Endothelial cell (in vitro differentiated cells): ENCODE data around the gene BRAT1. TPM values are rescaled to one million over a fixed set of nuclear protein-coding genes. Genes with fewer than 3 reads are reported as not detected.
A peak's percentile ranks its signal among the peaks of the same experiment; 100 is the strongest.

ENCODE experiments used
- DNase-seq: peaks from one replicate; pipeline ENCODE4 v3.0.0; 2021; ENCODE audit warnings: low spot score
- H3K27ac Mint-ChIP-seq: one replicate; pipeline ENCODE4 v1.8.0; 2021; ENCODE audit warnings: mixed read lengths, inconsistent platforms; ENCODE audit not compliant: unreplicated experiment
- H3K27me3 Mint-ChIP-seq: one replicate; pipeline ENCODE4 v1.8.0; 2021; ENCODE audit warnings: mild to moderate bottlenecking, moderate library complexity, mixed read lengths, inconsistent platforms; ENCODE audit not compliant: unreplicated experiment
- H3K36me3 Mint-ChIP-seq: one replicate; pipeline ENCODE4 v1.8.0; 2021; ENCODE audit warnings: mild to moderate bottlenecking, low read depth, mixed read lengths, inconsistent platforms; ENCODE audit not compliant: unreplicated experiment
- H3K4me1 Mint-ChIP-seq: one replicate; pipeline ENCODE4 v1.8.0; 2021; ENCODE audit warnings: mild to moderate bottlenecking, mixed read lengths, inconsistent platforms; ENCODE audit not compliant: unreplicated experiment
- H3K4me3 Mint-ChIP-seq: one replicate; pipeline ENCODE4 v1.8.0; 2021; ENCODE audit warnings: mild to moderate bottlenecking, mixed read lengths, inconsistent platforms; ENCODE audit not compliant: unreplicated experiment
- H3K9me3 Mint-ChIP-seq: one replicate; pipeline ENCODE4 v1.8.0; 2021; ENCODE audit warnings: mixed read lengths, inconsistent platforms; ENCODE audit not compliant: unreplicated experiment
- CTCF ChIP-seq: fragments of 200-600 bp; sonication (generic); IDR thresholded peaks from one replicate; pipeline ENCODE4 v1.5.0; 2021; ENCODE audit warnings: antibody characterized with exemption; ENCODE audit not compliant: unreplicated experiment
- total RNA-seq: library from RNA; stranded (reverse); fragmentation: NEBNext Ultra II Directional; extraction: Animal tissue kit (Norgen Biotek cat#: 25700); gene quantifications from one replicate; pipeline ENCODE4 v1.2.1, GENCODE V29; 2021; ENCODE audit not compliant: unreplicated experiment

The BRAT1 gene
- total RNA-seq, 1 donor from 2014 or later: 34.0 TPM

DNA sequence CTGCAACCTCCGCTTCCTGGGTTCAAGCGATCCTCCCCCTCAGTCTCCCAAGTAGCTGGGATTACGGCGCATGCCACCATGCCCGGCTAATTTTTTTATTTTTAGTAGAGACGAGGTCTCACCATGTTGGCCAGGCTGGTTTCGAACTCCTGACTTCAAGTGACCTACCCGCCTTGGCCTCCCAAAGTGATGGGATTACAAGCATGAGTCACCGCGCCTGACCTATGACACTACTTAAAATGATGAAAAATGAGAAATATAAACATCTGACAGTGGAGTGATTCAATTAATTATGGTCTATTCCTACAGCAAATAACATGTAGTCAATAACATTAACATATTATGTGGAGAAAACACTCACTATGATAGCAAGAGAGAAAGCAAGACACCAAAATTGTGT is 2.2 kb downstream of the BRAT1 start:
- peaks cover 7% of the 10 kb centered on the region for H3K4me1 Mint-ChIP-seq
- no peak overlapping the region for H3K27ac Mint-ChIP-seq
- H3K4me3 Mint-ChIP-seq: peak overlapping the region; percentile 31
- TF ChIP-seq CTCF: no peak
- H3K36me3 Mint-ChIP-seq: peaks cover 9% of the 10 kb centered on the region
- H3K9me3 Mint-ChIP-seq: no peaks in the 10 kb centered on the region
- H3K27me3 Mint-ChIP-seq: peaks cover 11% of the 10 kb centered on the region
- no peak for DNase-seq

DNA sequence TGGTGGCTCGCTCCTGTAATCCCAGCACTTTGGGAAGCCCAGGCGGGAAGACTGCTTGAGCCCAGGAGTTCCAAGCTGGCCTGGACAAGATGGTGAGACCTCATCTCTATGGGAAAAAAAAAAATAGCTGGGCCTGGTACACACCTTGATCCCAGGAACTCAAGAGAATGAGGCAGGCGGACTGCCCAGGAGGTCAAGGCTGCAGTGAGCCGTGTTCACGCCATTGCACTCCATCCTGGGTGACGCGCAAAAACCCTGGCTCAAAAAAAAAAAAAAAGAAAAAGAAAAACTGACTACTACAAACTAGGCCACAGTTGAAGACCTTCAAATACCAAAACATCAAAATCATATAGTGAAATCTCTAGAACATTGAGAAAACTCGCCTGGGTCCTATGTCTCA is 3.9 kb downstream of the BRAT1 start:
- DNase-seq: no peak
- H3K27me3 Mint-ChIP-seq: peaks cover 6% of the 10 kb centered on the region
- H3K9me3 Mint-ChIP-seq: no peaks in the 10 kb centered on the region
- no peak overlapping the region for H3K4me3 Mint-ChIP-seq
- H3K27ac Mint-ChIP-seq: no peak overlapping the region
- H3K4me1 Mint-ChIP-seq: peaks cover 7% of the 10 kb centered on the region
- TF ChIP-seq CTCF: no peak
- peaks cover 15% of the 10 kb centered on the region for H3K36me3 Mint-ChIP-seq

- peaks cover 15% of the 10 kb centered on the region for H3K36me3 Mint-ChIP-seq
- TF ChIP-seq CTCF: no peak
- DNase-seq: no peak
- no peak overlapping the region for H3K4me3 Mint-ChIP-seq
- H3K27me3 Mint-ChIP-seq: peaks cover 3% of the 10 kb centered on the region
- H3K4me1 Mint-ChIP-seq: peaks cover 2% of the 10 kb centered on the region
- no peak overlapping the region for H3K27ac Mint-ChIP-seq
- no peaks in the 10 kb centered on the region for H3K9me3 Mint-ChIP-seq
Observed at GRCh38 chr7:2546776-2547586, 8.3 kb downstream of the BRAT1 start.

DNA sequence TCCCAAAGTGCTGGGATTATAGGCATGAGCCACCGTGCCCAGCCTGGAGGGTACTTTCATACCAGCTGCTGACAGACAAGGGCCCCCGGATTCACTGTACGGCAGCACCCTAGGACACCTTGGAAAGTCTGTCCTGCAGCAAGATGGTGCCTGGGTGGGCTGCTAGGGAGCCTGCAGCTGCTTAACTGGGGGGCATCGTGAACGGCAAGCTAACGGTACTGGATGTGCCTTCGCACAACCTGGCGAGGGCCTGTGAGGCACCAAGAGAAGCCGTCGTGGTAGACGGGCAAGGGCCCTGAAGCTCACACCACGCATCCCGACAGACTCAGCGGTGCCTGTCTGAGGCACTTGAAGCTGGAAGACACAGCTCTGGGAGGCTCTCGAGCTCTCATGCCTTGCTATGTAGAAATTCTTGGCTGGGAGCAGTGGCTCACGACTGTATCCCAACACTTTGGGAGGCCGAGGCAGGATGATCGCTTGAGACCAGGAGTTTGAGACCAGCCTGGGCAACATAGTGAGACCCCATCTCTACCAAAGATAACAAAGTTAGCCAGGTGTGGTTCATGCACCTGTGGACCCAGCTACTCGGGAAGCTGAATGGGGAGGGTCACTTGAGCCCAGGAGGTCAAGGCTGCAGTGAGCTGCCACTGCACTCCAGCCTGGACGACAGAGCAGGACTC is 9.4 kb downstream of the BRAT1 start:
- Mint-ChIP-seq H3K27me3 (peaks cover 3% of the 10 kb centered on the region), H3K36me3 (peaks cover 15% of the 10 kb centered on the region), H3K4me1 (peaks cover 2% of the 10 kb centered on the region)

More for the DNA sequence above, 9.4 kb downstream of the BRAT1 start:
- H3K27ac Mint-ChIP-seq: no peak overlapping the region
- no peak for DNase-seq
- no peak overlapping the region for H3K4me3 Mint-ChIP-seq
- no peaks in the 10 kb centered on the region for H3K9me3 Mint-ChIP-seq
- TF ChIP-seq CTCF: no peak
